K562 (cell line): ENCODE results near the gene RABL6. TPM values are rescaled to one million over a fixed set of nuclear protein-coding genes. Genes with fewer than 3 reads are reported as not detected.
A peak's percentile ranks its signal among the peaks of the same experiment; 100 is the strongest.

ENCODE experiments used
- HDAC1 ChIP-seq, 2 experiments: fragments of 450-650 bp; IDR thresholded peaks; 2 replicates each; pipeline ENCODE4 v1.6.1; 2016 to 2017; ENCODE audit warnings: inconsistent platforms in 1 of 2, mild to moderate bottlenecking in 1 of 2, moderate library complexity in 1 of 2
- KLF16 ChIP-seq: IDR thresholded peaks from 2 replicates; pipeline ENCODE4 v1.6.1; 2016; ENCODE audit warnings: antibody characterized with exemption
- MAZ ChIP-seq, 2 experiments: fragments of 450-650 bp in 1 of 2; sonication (generic) in 1 of 2; formaldehyde crosslinking; IDR thresholded peaks in 1 of 2; conservative IDR thresholded peaks in 1 of 2; 2 replicates each; pipeline versions ENCODE4 v1.4.0 to v1.5.0; 2020; ENCODE audit warnings: mild to moderate bottlenecking in 1 of 2, missing genetic modification reagents in 1 of 2
- SMAD4 ChIP-seq: fragments of 250-450 bp; sonication (Bioruptor Pico); conservative IDR thresholded peaks from 2 replicates; pipeline ENCODE4 v1.8.0; 2021; ENCODE audit warnings: inconsistent platforms, mild to moderate bottlenecking, moderate library complexity
- SMC3 ChIP-seq: conservative IDR thresholded peaks from 2 replicates; pipeline ENCODE4 v1.6.1; 2011; ENCODE audit warnings: low read depth, low read length, improper control_type of control experiment; ENCODE audit not compliant: insufficient read depth
- polyA plus RNA-seq, 8 experiments: library from polyadenylated mRNA; depleted of rRNA in 4 of 8; stranded (reverse) in 5 of 8; unstranded in 3 of 8; fragments of >200 nt; fragmentation: Nextera tagmentation in 2 of 8; fragmentation: Illumina TruSeq in 1 of 8; extraction: Ambion mirVana in 2 of 8; extraction: Trizol in 1 of 8; gene quantifications; 2 replicates each; pipeline versions ENCODE4 v1.2.1 to v1.2.3, GENCODE V29; 2011 to 2014; ENCODE audit warnings: inconsistent platforms in 1 of 8, missing spikeins in 1 of 8
- total RNA-seq, 7 experiments: library from RNA; depleted of rRNA in 6 of 7; stranded (reverse); fragments of >200 nt in 6 of 7; fragmentation: Illumina TruSeq in 2 of 7; extraction: Trizol in 2 of 7; gene quantifications; 2 replicates each; pipeline versions ENCODE4 v1.2.1 to v1.2.3, GENCODE V29; 2011 to 2021; ENCODE audit warnings: low replicate concordance in 1 of 7
- TF ChIP-seq, protein P1 (sequence below), 2 experiments: fragments of 450-650 bp; conservative IDR thresholded peaks; 2 replicates each; pipeline ENCODE4 v1.6.1; 2017; ENCODE audit warnings: mild to moderate bottlenecking in 2 of 2, moderate library complexity in 2 of 2
- TF ChIP-seq, protein P2 (sequence below): fragments of 250-450 bp; sonication (Bioruptor Pico); IDR thresholded peaks from 2 replicates; pipeline ENCODE4 v1.5.0; 2021

RABL6 gene
- total and polyA plus RNA-seq, 9 of the 15 experiments (the other 6 are each of a cell fraction or from before 2014, with no cell fraction given) = 5.6 to 181 (median 84.5) TPM

GRCh38 chr9:136842380-136842948, 34.7 kb downstream of the RABL6 start, which contains the start of gene AJM1 (continued):
- TF ChIP-seq, protein P1, sequence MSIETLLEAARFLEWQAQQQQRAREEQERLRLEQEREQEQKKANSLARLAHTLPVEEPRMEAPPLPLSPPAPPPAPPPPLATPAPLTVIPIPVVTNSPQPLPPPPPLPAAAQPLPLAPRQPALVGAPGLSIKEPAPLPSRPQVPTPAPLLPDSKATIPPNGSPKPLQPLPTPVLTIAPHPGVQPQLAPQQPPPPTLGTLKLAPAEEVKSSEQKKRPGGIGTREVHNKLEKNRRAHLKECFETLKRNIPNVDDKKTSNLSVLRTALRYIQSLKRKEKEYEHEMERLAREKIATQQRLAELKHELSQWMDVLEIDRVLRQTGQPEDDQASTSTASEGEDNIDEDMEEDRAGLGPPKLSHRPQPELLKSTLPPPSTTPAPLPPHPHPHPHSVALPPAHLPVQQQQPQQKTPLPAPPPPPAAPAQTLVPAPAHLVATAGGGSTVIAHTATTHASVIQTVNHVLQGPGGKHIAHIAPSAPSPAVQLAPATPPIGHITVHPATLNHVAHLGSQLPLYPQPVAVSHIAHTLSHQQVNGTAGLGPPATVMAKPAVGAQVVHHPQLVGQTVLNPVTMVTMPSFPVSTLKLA (conservative IDR thresholded peaks at IDR 0.05) = peak in 1 of 2 experiments; percentile 53; a peak in 1 of 4 replicates
- TF ChIP-seq, protein P2, sequence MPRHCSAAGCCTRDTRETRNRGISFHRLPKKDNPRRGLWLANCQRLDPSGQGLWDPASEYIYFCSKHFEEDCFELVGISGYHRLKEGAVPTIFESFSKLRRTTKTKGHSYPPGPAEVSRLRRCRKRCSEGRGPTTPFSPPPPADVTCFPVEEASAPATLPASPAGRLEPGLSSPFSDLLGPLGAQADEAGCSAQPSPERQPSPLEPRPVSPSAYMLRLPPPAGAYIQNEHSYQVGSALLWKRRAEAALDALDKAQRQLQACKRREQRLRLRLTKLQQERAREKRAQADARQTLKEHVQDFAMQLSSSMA = peak; percentile 45; the same call in 1 of the 2 replicates
- peak; percentile 81 to 83 for TF ChIP-seq MAZ (CRISPR knock-in tag; conservative IDR thresholded peaks at IDR 0.05 in 1 of 2, IDR thresholded peaks at IDR 0.05 in 1 of 2)
- peak; percentile 62; the same call in 1 of the 2 replicates for TF ChIP-seq KLF16
- TF ChIP-seq SMC3 = 0 out of 2 replicates have a peak, but pooled peaks have one; percentile 7
- TF ChIP-seq SMAD4 = 0 out of 2 replicates have a peak, but pooled peaks have one; percentile 38
- peak in 1 of 2 experiments; percentile 28; a peak in 1 of 4 replicates for TF ChIP-seq HDAC1 (IDR thresholded peaks at IDR 0.05)
